ENCODE data around the gene RNLS. TPM values are rescaled to one million over a fixed set of nuclear protein-coding genes. Genes with fewer than 3 reads are reported as not detected.

RNLS gene
- total RNA-seq, 1 donor from 2014 or later, result 1.7 TPM

DNA sequence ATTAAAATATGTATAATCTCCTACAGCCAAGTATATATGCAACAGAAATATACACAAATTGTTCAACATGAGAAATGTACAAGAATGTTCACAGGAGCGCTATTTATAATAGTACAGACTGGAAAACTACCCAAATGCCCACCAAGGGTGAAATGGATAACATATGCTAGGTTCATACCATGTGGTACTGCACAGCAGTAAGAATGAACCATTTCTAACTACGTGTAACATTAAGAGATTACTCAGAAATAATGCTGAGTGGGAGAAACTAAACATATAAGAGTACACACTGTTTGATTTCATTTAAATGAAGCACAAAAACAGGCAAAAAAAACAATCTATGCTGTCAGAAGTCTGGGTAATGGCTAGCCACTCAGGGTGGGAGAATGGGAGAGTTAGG, 45.8 kb downstream of the RNLS start:
- H3K27me3 Mint-ChIP-seq (ENCODE audit: unreplicated experiment), result peaks cover 11% of the 10 kb centered on the region
- TF ChIP-seq, protein P1, sequence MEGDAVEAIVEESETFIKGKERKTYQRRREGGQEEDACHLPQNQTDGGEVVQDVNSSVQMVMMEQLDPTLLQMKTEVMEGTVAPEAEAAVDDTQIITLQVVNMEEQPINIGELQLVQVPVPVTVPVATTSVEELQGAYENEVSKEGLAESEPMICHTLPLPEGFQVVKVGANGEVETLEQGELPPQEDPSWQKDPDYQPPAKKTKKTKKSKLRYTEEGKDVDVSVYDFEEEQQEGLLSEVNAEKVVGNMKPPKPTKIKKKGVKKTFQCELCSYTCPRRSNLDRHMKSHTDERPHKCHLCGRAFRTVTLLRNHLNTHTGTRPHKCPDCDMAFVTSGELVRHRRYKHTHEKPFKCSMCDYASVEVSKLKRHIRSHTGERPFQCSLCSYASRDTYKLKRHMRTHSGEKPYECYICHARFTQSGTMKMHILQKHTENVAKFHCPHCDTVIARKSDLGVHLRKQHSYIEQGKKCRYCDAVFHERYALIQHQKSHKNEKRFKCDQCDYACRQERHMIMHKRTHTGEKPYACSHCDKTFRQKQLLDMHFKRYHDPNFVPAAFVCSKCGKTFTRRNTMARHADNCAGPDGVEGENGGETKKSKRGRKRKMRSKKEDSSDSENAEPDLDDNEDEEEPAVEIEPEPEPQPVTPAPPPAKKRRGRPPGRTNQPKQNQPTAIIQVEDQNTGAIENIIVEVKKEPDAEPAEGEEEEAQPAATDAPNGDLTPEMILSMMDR (IDR thresholded peaks at IDR 0.05), result no peak
- no peaks in the 10 kb centered on the region for H3K36me3 Mint-ChIP-seq (ENCODE audit: unreplicated experiment)
- H3K27ac Mint-ChIP-seq (ENCODE audit: unreplicated experiment), result no peak overlapping the region
- H3K4me3 Mint-ChIP-seq (ENCODE audit: unreplicated experiment), result no peak overlapping the region
- H3K4me1 Mint-ChIP-seq (ENCODE audit: unreplicated experiment), result peaks cover 15% of the 10 kb centered on the region
- no peak for DNase-seq (ENCODE audit: extremely low spot score, unreplicated experiment)
- no peaks in the 10 kb centered on the region for H3K9me3 Mint-ChIP-seq (ENCODE audit: unreplicated experiment)

DNA sequence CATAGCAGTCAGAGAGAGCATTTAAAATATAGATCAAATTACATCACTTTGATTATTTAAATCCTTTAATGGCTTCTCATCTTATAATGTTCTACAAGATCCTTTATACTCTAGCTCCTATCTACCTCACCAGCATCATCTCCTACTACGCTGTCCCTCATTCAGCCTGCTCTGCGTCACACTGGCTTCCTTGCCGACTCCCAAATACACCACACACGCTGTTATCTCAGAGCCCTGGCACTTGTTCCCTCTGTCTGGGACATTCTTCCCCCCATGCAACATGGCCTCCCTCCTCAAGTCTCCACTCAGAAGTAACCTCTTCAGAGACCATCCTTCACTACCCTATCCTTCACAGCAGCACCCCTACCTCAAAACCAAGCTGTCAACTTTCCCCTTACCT, 46.7 kb downstream of the RNLS start:
- no peaks in the 10 kb centered on the region for H3K36me3 Mint-ChIP-seq (ENCODE audit: unreplicated experiment)
- H3K4me1 Mint-ChIP-seq (ENCODE audit: unreplicated experiment), result peaks cover 12% of the 10 kb centered on the region
- TF ChIP-seq, protein P1 (IDR thresholded peaks at IDR 0.05), result no peak
- H3K9me3 Mint-ChIP-seq (ENCODE audit: unreplicated experiment), result no peaks in the 10 kb centered on the region
- H3K27me3 Mint-ChIP-seq (ENCODE audit: unreplicated experiment), result peaks cover 14% of the 10 kb centered on the region
- no peak overlapping the region for H3K4me3 Mint-ChIP-seq (ENCODE audit: unreplicated experiment)
- H3K27ac Mint-ChIP-seq (ENCODE audit: unreplicated experiment), result no peak overlapping the region
- no peak for DNase-seq (ENCODE audit: extremely low spot score, unreplicated experiment)

- no peaks in the 10 kb centered on the region for H3K36me3 Mint-ChIP-seq (ENCODE audit: unreplicated experiment)
- no peaks in the 10 kb centered on the region for H3K9me3 Mint-ChIP-seq (ENCODE audit: unreplicated experiment)
- peaks cover 14% of the 10 kb centered on the region for H3K27me3 Mint-ChIP-seq (ENCODE audit: unreplicated experiment)
- TF ChIP-seq, protein P1 (IDR thresholded peaks at IDR 0.05), result no peak
- H3K4me1 Mint-ChIP-seq (ENCODE audit: unreplicated experiment), result no peaks in the 10 kb centered on the region
- DNase-seq (ENCODE audit: extremely low spot score, unreplicated experiment), result no peak
- H3K4me3 Mint-ChIP-seq (ENCODE audit: unreplicated experiment), result no peak overlapping the region
- no peak overlapping the region for H3K27ac Mint-ChIP-seq (ENCODE audit: unreplicated experiment)
Observed at GRCh38 chr10:88534072-88534665, 48.9 kb downstream of the RNLS start.

- no peak for DNase-seq (ENCODE audit: extremely low spot score, unreplicated experiment)
- TF ChIP-seq, protein P1 (IDR thresholded peaks at IDR 0.05), result no peak
- no peak overlapping the region for H3K4me3 Mint-ChIP-seq (ENCODE audit: unreplicated experiment)
- no peaks in the 10 kb centered on the region for H3K9me3 Mint-ChIP-seq (ENCODE audit: unreplicated experiment)
- H3K36me3 Mint-ChIP-seq (ENCODE audit: unreplicated experiment), result no peaks in the 10 kb centered on the region
- no peaks in the 10 kb centered on the region for H3K4me1 Mint-ChIP-seq (ENCODE audit: unreplicated experiment)
- H3K27me3 Mint-ChIP-seq (ENCODE audit: unreplicated experiment), result peaks cover 14% of the 10 kb centered on the region
- H3K27ac Mint-ChIP-seq (ENCODE audit: unreplicated experiment), result no peak overlapping the region
Observed at GRCh38 chr10:88531392-88532052, 51.6 kb downstream of the RNLS start.

DNA sequence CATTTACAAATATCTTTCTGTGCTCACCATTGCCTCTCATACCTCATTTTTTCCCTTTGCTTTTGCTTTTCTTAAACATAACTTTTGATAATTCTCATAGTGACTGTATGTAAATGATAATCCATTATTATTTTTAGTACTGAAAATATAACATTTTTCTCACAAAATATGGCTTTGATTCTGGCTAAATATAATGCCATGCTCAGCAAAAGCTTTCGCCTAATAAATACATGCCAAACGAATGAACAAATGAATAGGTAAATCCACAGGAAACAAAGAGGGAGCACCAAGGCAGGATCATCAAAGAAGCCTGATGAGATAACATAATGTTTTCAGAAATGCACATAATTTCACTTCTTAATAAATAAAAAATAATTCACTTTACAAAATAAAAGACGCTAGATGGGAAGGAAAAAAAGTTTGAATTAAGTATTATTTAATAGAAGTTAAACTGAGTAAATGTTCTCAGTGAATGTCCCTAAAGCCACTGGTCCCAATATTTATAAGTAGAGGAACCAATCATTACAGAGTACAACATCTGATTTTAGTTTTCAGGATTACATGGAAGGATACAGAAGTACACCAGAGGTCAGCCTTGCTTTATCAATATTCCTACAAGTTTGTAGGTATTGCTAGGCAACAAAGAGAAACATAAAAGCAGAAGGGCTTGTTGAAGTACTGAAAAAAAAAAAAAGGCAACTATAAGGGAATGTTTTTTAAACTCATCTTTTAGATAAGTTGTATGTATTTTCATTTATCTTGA, 52.3 kb downstream of the RNLS start:
- TF ChIP-seq, protein P1 (IDR thresholded peaks at IDR 0.05), result no peak

More for the DNA sequence above, 52.3 kb downstream of the RNLS start:
- Mint-ChIP-seq H3K9me3 (ENCODE audit: unreplicated experiment) (no peaks in the 10 kb centered on the region), H3K36me3 (ENCODE audit: unreplicated experiment) (no peaks in the 10 kb centered on the region), H3K27ac (ENCODE audit: unreplicated experiment) (no peak overlapping the region), H3K27me3 (ENCODE audit: unreplicated experiment) (peaks cover 14% of the 10 kb centered on the region), H3K4me3 (ENCODE audit: unreplicated experiment) (no peak overlapping the region), H3K4me1 (ENCODE audit: unreplicated experiment) (peaks cover 2% of the 10 kb centered on the region)
- DNase-seq (ENCODE audit: extremely low spot score, unreplicated experiment), result no peak

All from osteocyte (in vitro differentiated cells).